OCI-LY7 (cell line): Measurements from ENCODE around the gene DIO1. TPM values are rescaled to one million over a fixed set of nuclear protein-coding genes. Genes with fewer than 3 reads are reported as not detected.

Experiments
- BruUV-seq: library from RNA; stranded (reverse); fragments of 400-500 nt; replicated peaks from 2 replicates; lab custom pipeline; 2021; lab: Mats Ljungman, UMichigan
- CTCF ChIA-PET: fragments of 300-600 bp; sonication (Branson Sonifier 250); formaldehyde crosslinking; loops from one replicate; lab custom pipeline; 2022; ENCODE audit warnings: antibody characterized with exemption; ENCODE audit not compliant: unreplicated experiment; lab: Charles Lee
- POLR2A ChIA-PET: fragments of 300-600 bp; sonication (Branson Sonifier 250); formaldehyde crosslinking; loops from one replicate; lab custom pipeline; 2022; ENCODE audit warnings: antibody characterized with exemption; lab: Charles Lee
- DNase-seq: peaks from one replicate; pipeline ENCODE4 v3.0.0-alpha.2; 2015; ENCODE audit warnings: low spot score
- H2AFZ ChIP-seq: fragments of 200-600 bp; sonication (generic), shearing (Covaris generic); 2 replicates; pipeline ENCODE4 v1.6.1; 2014; ENCODE audit warnings: mild to moderate bottlenecking, antibody characterized with exemption, low read length, moderate library complexity
- H3K27ac ChIP-seq: fragments of 200-600 bp; sonication (generic); 2 replicates; pipeline ENCODE4 v1.5.1; 2014; ENCODE audit warnings: mixed run types, low read depth, mild to moderate bottlenecking, moderate library complexity, low read length, inconsistent platforms; ENCODE audit not compliant: poor library complexity, severe bottlenecking
- H3K36me3 ChIP-seq: fragments of 200-600 bp; sonication (generic); 2 replicates; pipeline ENCODE4 v1.6.1; 2014; ENCODE audit warnings: mild to moderate bottlenecking, antibody characterized with exemption, low read length, moderate library complexity, mixed read lengths; ENCODE audit not compliant: insufficient read depth
- H3K4me1 ChIP-seq: fragments of 200-600 bp; sonication (generic); 2 replicates; pipeline ENCODE4 v1.5.1; 2014; ENCODE audit warnings: mild to moderate bottlenecking, low read length; ENCODE audit not compliant: insufficient read depth, poor library complexity, severe bottlenecking
- H3K4me2 ChIP-seq: fragments of 200-600 bp; sonication (generic); 2 replicates; pipeline ENCODE4 v1.6.1; 2014; ENCODE audit warnings: mild to moderate bottlenecking, low read length
- H3K4me3 ChIP-seq: fragments of 200-600 bp; sonication (generic); 2 replicates; pipeline ENCODE4 v1.5.1; 2014; ENCODE audit warnings: mild to moderate bottlenecking, low read depth, low read length; ENCODE audit not compliant: poor library complexity, severe bottlenecking
- H3K79me2 ChIP-seq: fragments of 200-600 bp; sonication (generic); 2 replicates; pipeline ENCODE4 v1.6.1; 2016; ENCODE audit warnings: low read depth, mild to moderate bottlenecking, low read length, moderate library complexity, mixed read lengths; ENCODE audit not compliant: insufficient read depth
- H3K9me2 ChIP-seq: fragments of 200-600 bp; sonication (generic); 2 replicates; pipeline ENCODE4 v1.6.1; 2016; ENCODE audit warnings: mild to moderate bottlenecking, low read length, mixed read lengths; ENCODE audit not compliant: insufficient read depth
- H3K9me3 ChIP-seq: fragments of 200-600 bp; sonication (generic); 2 replicates; pipeline ENCODE4 v1.6.1; 2014; ENCODE audit warnings: mild to moderate bottlenecking, mixed run types, low read length, mixed read lengths
- H4K20me1 ChIP-seq: fragments of 200-600 bp; sonication (generic); 2 replicates; pipeline ENCODE4 v1.6.1; 2014; ENCODE audit warnings: mild to moderate bottlenecking, antibody characterized with exemption, low read length, moderate library complexity, mixed read lengths; ENCODE audit not compliant: insufficient read depth
- EZH2phosphoT487 ChIP-seq: fragments of 200-600 bp; sonication (generic); IDR thresholded peaks from 2 replicates; pipeline ENCODE4 v1.6.1; 2018; ENCODE audit warnings: low read depth, borderline replicate concordance, mild to moderate bottlenecking, mixed run types, antibody characterized with exemption, low read length, moderate library complexity, mixed read lengths
- intact Hi-C: fragments of 100-400 bp; cut with micrococcal nuclease; formaldehyde crosslinking; loops from one replicate; pipeline ENCODE4 v1.10.0; 2022; ENCODE audit not compliant: unreplicated experiment
- total RNA-seq, 2 experiments: library from RNA; depleted of rRNA in 1 of 2; stranded (reverse); fragments of >200 nt in 1 of 2; shearing (Covaris generic) in 1 of 2; gene quantifications; 2 replicates each; pipeline ENCODE4 v1.2.3, GENCODE V29; 2014 to 2022
- TF ChIP-seq, protein P1 (sequence below): fragments of 200-600 bp; sonication (generic); conservative IDR thresholded peaks from 2 replicates; pipeline ENCODE4 v1.5.1; 2014; ENCODE audit warnings: mild to moderate bottlenecking, antibody characterized with exemption, low read length, moderate library complexity, mixed read lengths

Gene DIO1
- total RNA-seq, 2 experiments from 2014 or later = not detected

DNA sequence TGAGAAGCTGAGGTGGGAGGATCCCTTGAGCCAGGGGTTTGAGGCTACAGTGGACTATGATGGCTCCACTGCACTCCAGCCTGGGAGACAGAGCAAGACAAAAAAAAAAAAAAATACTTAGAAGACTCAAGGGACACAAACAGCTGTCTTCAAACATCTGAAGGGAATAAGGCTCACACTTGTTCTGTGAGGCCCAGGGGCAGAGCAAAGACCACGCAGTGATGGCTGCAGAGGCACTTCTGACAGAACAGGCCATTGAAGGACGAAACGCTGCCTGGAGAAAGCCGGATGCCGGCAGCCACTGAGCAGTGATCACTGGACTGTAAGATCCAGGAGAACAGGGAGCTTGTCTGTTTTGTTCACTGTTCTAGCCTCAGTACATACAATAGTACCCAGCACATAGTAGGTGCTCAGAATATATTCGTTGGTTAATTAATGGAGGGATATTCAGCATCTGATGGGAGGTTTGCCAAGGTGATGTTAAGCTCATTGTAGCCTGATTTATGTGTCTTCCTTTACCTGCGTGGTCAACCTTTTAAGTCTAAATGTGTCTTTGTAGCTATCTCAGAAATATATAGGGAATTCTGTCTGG, 43.8 kb upstream of the DIO1 start:
- H3K4me3 ChIP-seq = no peak overlapping the region
- H3K4me1 ChIP-seq = no peaks in the 10 kb centered on the region
- POLR2A ChIA-PET = interaction anchor here (0.7 to 0.8 kb wide), 2 partner anchors 22 to 637 kb away, joined by 3 to 5 read pairs; no protein-coding TSS in a partner anchor
- H3K36me3 ChIP-seq = no peaks in the 10 kb centered on the region
- H3K27ac ChIP-seq = no peak overlapping the region
- no peak overlapping the region for H3K4me2 ChIP-seq
- H3K79me2 ChIP-seq = no peaks in the 10 kb centered on the region
- CTCF ChIA-PET = no interaction called here
- no peaks in the 10 kb centered on the region for H4K20me1 ChIP-seq
- TF ChIP-seq, protein P1, sequence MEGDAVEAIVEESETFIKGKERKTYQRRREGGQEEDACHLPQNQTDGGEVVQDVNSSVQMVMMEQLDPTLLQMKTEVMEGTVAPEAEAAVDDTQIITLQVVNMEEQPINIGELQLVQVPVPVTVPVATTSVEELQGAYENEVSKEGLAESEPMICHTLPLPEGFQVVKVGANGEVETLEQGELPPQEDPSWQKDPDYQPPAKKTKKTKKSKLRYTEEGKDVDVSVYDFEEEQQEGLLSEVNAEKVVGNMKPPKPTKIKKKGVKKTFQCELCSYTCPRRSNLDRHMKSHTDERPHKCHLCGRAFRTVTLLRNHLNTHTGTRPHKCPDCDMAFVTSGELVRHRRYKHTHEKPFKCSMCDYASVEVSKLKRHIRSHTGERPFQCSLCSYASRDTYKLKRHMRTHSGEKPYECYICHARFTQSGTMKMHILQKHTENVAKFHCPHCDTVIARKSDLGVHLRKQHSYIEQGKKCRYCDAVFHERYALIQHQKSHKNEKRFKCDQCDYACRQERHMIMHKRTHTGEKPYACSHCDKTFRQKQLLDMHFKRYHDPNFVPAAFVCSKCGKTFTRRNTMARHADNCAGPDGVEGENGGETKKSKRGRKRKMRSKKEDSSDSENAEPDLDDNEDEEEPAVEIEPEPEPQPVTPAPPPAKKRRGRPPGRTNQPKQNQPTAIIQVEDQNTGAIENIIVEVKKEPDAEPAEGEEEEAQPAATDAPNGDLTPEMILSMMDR = no peak
- no peak for TF ChIP-seq EZH2phosphoT487
- no peaks in the 10 kb centered on the region for H3K9me2 ChIP-seq
- DNase-seq = no peak
- intact Hi-C loops = no loop called here
- no TSS peak for BruUV-seq
- H3K9me3 ChIP-seq = no peaks in the 10 kb centered on the region
- no peak overlapping the region for H2AFZ ChIP-seq

- ChIA-PET CTCF (interaction anchor here (0.6 kb wide), 2 partner anchors 30 to 510 kb away, joined by 4 to 6 read pairs; no protein-coding TSS in a partner anchor), POLR2A (interaction anchor here (0.7 kb wide), 1 partner anchor 101 kb away, joined by 3 read pairs; no protein-coding TSS in a partner anchor)
- no peak overlapping the region for H3K4me3 ChIP-seq
- no peaks in the 10 kb centered on the region for H3K9me3 ChIP-seq
- no peak overlapping the region for H3K4me2 ChIP-seq
- H3K79me2 ChIP-seq = no peaks in the 10 kb centered on the region
- no TSS peak for BruUV-seq
- no peak for DNase-seq
- intact Hi-C loops = no loop called here
- peaks cover under 1% of the 10 kb centered on the region; the same call in 1 of the 2 replicates for H3K36me3 ChIP-seq
- no peak overlapping the region for H3K27ac ChIP-seq
- H3K9me2 ChIP-seq = no peaks in the 10 kb centered on the region
- H2AFZ ChIP-seq = no peak overlapping the region
- H3K4me1 ChIP-seq = no peaks in the 10 kb centered on the region
- H4K20me1 ChIP-seq = no peaks in the 10 kb centered on the region
- TF ChIP-seq EZH2phosphoT487 = no peak
- TF ChIP-seq, protein P1 = no peak
Observed at GRCh38 chr1:53851571-53852285, 42.3 kb upstream of the DIO1 start.
